Lower leg skin (tissue), 3 donors: ENCODE results near the gene UPK2.

Source experiments
- CTCF ChIP-seq, 3 donors: fragments of 450-650 bp; IDR thresholded peaks; one replicate each; pipeline ENCODE4 v1.5.1; 2016; ENCODE audit warnings: antibody characterized with exemption in 3 of 3, mild to moderate bottlenecking in 3 of 3, moderate library complexity in 2 of 3
- POLR2A ChIP-seq, 2 donors: fragments of 450-650 bp; IDR thresholded peaks; one replicate each; pipeline ENCODE4 v1.6.1; 2016 to 2017; ENCODE audit warnings: antibody characterized with exemption in 2 of 2, mild to moderate bottlenecking in 1 of 2, moderate library complexity in 1 of 2

DNA sequence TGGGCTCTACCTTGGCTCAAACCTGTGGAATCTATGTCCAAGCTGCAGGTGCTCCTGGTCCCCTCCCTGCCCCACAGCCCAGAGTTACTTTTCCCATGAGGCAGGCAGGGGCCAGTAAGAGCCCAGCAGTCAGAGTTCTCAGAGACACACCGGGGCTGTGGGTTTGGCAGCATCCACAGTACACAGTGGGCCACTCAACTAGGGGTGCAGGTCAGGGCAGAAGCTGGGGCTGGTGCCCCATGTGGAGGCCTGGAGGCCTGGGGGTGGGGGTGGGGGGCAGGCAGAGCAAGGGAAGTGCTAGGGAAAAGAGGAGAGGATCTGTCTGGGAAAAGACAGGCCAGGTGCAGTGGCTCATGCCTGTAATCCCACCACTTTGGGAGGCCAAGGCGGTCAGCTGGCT, 2.5 kb downstream of the UPK2 start:
- TF ChIP-seq POLR2A (IDR thresholded peaks at IDR 0.05) (no peak), CTCF (IDR thresholded peaks at IDR 0.05) (no peak)
